Measurements from ENCODE around the gene KRT2.

The KRT2 gene

DNA sequence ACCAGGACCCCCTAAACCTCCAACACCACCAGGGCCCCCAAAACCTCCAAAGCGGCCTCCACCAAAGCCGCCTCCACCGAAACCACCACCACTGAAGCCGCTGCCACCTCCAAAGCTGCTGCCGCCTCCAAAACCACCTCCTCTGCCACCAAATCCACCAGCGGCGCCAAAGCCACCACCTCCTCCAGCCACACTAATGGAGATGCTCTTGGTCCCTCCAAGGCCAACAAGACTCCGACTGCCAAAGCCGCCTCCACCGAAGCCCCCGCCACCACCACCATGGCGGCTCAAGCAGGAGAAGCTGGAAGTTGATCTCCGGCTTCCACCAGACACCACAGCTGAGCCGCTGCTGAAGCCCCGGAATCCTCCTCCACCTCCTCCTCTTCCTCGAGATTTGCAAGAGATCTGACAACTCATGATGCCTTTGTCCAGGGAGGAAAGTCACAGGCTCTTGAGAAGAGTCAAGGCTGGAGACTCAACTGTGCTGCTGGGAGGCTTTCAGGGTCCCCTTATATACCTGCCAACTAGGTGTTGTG is at the start of gene KRT2:
KRT2 (minus strand) TSS at position 486 of the 536 bp plus-strand sequence; CDS start at position 417, 69 bp downstream.
- DNase-seq (ENCODE audit: low read depth), result no peak

DNA sequence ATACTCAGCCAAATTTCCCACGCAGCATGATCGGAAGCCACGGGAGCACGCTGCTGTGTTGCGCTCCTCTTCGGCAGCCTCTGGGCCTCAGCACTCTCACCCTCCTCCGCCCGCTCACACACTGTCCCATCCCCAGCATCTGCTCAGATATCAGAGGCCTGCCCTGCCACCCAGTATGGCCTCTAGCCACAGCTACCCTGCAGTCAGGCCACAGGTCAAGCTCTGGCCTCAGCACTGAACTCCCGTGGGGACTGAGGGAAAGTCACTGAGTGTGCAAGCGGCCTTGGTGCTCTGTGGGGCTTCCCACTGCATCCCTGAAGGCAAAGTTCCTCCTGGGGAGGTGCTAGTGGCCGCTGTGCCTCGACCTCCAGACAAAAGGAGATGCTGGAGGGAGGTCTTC is 49.3 kb upstream of the KRT2 start:
- DNase-seq (ENCODE audit: low read depth), result no peak

DNA sequence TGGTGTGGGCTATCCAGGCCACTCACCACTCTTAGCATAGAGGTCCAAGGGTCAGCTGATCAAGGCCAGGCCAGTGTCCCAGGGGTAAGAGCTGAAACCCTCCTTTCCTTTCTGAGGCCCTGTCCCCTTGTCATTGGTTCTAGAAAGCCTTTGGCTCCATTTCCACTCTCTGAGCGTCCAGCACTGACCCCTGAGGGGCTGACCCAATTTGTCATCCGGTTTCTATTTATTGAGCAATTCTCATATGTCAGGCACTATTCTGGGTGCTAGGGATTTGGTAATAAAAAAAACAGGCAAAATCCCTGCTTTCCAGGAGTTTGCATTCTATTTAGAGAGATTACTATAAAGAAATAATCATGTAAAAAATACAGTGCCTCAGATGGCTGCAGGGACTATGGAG is 47.9 kb upstream of the KRT2 start:
- no peak for DNase-seq (ENCODE audit: low read depth)

DNA sequence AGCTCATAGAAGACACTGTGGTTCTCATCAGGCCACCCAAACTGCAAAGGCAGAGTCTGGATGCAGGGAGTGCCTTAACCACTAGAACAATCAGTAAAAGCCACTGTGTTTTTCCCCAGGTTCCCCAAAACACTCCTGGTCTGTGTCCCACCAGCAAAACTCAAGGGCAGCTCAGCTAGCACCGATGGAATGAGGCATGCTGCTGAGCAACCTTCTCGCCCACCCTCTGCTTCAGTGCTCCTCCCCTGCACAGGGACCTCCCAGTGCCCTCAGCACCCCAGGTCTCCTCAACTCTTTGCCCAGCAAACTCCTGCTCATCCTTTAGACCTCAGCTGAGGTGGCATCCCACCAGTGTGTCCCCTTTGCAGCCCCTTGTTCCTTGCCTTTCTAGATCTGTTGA is 47.4 kb upstream of the KRT2 start:
- no peak for DNase-seq (ENCODE audit: low read depth)

DNA sequence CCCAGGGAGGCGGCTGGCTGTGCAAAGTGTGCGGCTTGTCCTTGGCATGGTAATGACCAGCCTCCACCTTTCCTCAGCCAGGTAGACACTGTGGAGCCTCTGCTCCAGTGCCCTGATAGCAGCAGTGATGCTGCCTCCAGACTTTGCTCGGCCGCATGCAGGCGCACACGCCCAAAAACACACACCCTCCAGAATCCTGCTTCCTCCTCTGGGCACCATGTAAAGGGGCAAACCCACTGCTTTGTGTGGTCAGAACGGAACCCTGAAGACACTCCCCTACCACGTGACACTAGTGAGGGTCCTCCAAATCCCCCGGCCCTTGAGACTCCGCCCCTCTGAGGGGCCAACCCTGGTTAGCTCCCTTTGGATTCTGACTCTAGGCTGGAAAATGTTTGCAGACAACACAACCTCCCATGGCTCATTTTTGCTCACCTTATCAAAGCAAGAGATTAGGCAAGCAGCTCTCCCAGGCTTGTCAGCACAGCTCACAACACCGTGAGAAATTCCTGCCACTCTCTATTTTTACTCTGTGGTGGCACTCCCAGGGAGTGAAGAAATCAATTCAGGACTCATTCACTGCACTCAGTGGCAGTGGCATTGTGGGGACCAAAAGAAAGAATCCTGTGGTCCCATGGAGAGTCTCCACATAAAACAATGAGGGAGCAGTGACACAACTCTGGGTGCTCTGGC is 46.8 kb upstream of the KRT2 start:
- DNase-seq (ENCODE audit: low read depth), result no peak

DNA sequence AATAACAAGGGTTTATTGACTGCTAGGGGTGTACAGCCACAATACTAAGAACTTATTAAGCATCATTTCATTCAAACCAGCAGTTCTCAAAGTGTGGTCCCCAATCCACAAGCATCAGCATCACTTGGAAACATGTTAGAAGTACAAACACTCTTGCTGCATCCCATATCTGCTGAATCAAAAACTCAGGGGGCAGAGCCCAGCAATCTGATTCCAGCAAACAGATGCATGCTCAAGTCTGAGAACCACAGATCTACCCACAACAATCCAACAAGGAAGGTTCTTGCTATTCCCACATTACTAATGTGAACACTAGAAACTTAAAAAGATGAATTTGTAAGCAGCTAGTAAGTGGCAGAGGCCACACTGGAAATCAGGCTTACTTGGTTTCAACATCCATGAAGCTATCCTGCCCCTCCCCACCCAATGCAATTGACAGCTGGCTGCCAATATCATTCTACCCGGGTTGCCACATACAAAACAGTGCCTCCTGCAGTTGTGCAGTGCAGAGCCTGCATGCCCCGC is 45.1 kb upstream of the KRT2 start:
- DNase-seq (ENCODE audit: low read depth), result no peak

DNA sequence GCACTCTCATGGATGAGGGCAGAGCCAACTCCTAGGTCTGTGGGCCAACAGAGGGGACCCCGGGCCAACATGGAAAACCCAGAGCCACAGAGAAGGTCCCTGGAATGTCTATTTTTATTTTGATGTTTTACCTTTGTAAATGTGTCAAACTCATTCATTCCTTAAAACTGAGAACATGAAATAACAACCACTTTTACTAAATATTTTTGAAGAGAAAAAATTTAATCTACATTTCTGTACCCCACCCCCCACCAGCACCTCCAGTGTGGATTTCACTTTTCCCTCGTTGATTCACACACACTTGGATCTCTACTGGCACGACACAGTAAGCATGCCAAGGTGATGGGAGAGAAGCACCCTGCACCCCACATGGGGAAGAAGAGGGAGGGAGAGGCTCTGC is 44.6 kb upstream of the KRT2 start:
- no peak for DNase-seq (ENCODE audit: low read depth)

DNA sequence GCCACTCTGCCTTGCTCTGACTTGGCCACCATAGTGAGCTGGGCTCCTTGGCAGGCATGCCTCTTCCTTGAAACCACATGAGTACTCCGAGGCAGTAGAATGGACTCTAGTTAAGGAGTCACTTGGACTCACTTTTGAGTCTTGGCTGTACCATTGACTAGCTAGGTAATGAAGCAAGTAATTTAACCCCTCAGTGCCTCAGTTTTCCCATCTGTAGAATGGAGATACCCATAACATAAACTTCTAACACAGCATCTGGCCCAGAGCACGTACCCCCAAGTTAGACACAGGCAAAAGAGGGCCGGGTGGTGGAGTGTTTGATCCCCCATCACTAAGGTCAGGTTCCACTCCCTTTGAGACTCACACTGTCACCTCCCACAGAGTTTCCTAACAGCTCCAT is 43.0 kb upstream of the KRT2 start:
- no peak for DNase-seq (ENCODE audit: low read depth)

DNA sequence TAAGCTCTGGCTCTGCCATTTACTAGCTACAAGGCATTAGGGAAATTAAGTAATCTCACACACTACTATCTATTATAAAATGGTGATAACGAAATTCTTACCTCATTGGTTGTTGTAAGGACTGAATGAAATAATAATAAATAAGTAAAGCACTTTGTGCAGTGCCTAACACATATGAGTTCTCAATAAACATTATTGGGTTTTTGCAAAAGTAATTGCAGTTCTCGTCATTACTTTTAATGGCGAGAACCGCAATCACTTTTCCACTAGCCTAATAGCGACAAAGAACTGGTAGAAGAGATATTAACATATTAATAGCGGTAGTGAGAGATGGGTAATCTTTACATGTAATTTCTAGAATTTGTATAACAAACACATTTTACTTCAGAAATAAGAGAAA is 42.1 kb upstream of the KRT2 start:
- no peak for DNase-seq (ENCODE audit: low read depth)

DNA sequence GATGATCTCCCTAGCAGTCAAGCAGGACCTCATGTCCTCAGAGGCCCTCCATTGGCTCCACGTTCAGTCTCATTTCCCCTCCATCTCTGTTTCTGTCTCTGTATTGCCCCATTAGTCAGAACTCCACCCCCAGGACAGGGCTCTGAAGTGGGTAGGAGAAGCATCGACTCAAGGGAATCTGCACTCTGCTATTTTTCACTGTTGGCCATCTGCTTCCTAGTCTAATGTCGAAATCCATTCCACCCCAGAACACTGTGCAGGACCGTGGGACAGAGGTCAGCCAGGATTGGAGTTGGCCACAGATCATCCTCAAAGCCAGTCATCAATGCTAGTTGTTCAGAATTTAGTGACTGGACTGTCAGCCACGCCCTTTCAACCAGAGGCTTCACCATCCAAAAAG is 41.2 kb upstream of the KRT2 start:
- no peak for DNase-seq (ENCODE audit: low read depth)

DNA sequence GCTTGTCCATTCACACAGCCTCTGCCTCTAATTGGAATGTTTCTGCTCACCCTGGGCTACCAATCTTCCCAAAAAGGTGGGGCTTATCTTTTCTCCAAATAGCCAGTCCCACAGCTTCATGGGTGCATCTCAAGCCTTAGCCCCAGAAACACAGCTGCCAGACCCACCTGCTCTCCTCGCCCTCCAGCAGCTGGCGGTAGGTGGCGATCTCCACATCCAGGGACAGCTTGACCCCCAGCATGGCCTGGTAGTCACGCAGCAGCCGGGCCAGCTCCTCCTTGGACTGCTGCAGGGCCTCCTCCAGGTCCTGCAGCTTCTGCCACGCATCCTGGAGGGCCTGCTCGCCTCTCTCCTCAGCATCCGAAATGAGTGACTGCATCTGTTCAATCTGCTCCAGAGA is 40.2 kb upstream of the KRT2 start:
- DNase-seq (ENCODE audit: low read depth), result no peak

DNA sequence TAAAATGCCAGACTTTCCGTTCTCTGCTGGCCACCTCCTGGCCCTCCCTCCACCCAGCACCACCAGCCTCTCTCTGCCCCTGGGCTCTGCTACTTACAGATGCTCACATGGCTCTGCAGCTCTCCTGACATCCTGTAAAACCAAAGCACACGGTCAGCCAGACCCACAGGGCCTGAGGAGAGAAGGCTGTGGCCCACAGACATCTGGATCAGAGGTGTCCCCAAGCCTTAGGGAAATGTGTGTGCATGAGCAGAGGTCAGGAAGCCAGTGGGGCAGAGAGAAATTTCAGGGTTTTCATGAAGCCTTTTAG is 39.8 kb upstream of the KRT2 start:
- DNase-seq (ENCODE audit: low read depth), result no peak

DNA sequence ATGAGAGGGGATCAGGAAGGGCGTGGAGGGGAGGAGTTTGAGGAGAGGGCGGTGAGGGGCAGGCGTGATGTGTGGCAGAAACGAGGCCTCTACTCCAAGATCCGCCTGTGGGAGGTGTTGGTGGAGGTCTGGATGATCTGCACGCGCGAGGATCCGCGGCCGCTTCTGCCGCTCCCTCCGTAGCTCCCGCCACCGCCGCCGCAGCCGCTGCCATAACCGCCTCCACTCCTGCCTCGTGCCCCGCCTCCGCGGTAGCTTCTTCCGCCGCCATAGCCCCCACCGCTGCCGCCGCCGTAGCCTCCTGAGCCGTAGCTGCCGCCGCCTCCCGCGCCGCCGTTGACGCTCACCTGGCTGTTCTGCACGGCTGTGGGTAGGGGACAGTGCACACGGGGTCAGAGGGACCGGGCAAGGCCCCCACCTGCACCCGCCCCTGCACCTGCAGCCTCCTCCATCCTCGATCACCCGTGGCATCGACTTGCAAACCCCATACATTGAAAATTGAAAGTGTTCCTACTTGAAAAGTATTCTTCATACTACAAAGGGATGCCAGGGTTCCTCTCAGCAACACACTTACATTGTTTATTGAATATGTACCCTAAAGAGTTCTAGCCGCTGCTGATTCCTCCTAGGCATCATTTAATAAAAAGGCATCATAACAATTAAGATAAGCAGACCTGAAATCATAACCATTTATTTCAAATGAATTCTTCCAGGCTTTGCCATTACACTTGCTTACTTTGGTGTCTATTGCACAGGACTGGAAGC is 39.2 kb upstream of the KRT2 start:
- DNase-seq (ENCODE audit: low read depth), result peak; percentile 31

DNA sequence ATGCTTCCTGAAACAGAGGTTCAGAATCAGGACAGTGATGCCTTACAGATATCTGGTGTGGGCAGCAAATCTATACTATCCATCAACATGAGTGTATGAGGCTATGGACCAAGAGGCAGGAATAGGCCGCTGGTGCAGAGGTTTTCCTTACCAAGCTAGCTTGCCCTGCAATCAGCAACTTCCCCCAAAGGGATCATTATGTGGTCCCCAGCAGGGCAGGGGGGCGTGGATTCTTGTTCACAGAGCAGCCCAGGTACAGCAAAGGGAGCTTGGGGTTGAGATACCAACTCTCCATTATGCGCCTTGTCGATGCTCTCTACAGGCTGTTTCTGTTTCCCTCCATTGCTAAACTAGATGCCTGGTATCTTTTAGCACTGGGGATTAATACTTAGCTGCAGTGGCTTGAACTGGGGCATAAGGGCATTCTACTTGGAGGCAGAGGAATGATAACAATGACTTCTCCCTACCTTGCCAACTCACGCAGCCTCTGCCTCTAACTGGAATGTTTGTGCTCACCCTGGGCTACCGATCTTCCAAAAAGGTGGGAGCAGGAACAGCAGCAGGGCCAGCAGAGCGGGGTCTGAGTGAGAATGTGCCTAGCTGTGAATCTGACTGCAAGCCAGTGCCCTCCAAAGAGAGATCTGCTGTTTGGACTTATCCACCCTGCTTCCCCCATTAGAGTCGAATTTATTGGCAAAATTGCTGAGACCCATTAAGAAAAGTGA is 38.5 kb upstream of the KRT2 start:
- no peak for DNase-seq (ENCODE audit: low read depth)

DNA sequence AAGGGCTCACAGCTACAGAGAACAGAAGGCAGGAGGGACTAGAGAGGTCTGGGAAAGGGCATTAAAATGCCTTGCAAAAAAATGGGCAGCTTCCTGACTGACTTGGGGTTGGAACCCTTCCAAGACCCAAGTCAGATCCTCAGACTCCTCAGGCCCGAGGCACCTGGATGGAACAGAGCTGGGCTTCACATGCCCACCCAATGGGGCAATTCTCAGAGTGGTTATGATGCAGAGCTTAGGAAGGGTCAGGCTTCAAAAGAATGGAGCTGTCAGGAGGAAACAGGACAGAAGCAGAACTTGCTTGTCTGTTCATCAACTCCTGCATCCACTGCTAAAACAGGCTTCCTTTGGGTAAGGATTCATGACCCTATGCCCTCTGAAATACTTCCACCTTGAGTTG is 37.9 kb upstream of the KRT2 start:
- DNase-seq (ENCODE audit: low read depth), result no peak

DNA sequence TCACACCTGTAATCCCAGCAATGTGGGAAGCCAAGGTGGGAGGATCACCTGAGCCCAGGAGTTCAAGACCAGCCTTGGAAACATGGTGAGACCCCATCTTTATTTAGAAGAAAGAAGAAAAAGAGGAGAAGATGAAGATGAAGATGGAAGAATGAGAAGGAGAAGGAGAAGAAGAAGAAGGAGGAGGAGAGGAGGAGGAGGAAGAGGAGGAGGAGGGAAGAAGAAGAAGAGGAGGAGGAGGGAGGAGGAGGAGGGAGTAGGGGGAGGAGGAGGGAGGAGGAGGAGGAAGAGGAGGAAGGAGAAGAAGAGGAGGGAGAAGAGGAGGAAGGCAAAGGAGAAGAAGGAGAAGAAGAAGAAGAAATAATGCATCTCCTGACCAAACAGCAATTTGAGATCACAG is 37.2 kb upstream of the KRT2 start:
- DNase-seq (ENCODE audit: low read depth), result no peak

DNA sequence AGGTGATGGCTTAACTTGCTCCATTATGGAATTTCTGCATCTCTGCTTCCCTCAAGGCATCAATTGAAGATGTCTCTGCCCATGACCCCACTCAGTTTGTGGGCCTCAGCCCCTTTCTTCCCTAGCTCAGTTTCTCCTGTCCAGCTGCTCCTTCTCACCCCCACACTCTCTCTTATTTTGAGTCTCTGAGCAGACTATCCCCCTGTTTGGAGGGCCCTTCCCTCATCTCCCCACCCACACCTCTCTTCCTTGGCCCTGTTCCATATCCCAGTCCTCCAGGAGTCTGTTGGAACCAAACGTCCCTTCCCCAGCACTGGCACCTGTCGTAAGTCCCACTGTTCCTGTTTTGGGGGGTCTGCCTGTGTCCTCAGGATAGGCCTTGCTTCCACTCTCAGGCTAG is 36.5 kb upstream of the KRT2 start:
- no peak for DNase-seq (ENCODE audit: low read depth)

DNA sequence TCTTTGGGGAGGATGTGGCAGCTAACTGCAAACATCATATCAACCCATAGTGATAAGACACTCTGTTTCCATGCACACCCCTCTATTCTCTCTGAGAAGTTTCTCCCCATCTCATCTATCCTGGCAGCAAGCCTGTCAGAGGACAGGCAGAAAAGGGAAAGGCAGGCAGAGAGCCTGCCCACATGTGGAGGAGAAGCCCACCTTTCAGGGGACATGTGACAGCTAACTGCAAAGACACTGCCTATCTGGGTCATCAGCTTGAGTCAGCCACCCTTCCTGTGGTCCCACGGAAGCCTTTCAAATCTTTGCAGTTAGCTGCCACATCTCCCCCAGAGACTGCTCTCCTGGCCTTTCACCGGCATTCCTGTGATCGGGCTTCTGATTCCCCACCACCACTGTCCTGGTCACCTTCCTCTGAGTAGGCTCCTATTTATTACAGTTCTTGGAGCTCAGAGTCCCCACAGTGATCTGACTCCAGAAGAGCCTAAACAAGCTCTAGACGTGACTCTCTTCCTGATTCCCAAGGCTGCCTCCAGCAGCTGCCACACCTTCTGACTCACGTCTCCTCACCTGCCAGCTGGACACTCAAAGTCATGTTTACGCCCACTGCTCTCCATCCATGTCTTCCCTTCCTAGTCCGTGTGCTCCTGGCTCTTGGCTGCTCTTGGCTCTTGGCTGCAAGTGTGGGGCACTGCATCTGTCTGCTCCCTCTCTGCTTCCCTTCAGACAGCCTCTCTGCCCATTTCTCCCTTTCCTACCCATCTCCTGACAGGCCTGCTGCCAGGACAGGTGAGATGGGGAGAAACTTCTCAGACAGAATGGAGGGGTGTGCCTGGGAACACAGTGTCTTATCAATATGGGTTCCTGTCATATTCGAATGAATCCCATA is 35.7 kb upstream of the KRT2 start:
- no peak for DNase-seq (ENCODE audit: low read depth)

DNA sequence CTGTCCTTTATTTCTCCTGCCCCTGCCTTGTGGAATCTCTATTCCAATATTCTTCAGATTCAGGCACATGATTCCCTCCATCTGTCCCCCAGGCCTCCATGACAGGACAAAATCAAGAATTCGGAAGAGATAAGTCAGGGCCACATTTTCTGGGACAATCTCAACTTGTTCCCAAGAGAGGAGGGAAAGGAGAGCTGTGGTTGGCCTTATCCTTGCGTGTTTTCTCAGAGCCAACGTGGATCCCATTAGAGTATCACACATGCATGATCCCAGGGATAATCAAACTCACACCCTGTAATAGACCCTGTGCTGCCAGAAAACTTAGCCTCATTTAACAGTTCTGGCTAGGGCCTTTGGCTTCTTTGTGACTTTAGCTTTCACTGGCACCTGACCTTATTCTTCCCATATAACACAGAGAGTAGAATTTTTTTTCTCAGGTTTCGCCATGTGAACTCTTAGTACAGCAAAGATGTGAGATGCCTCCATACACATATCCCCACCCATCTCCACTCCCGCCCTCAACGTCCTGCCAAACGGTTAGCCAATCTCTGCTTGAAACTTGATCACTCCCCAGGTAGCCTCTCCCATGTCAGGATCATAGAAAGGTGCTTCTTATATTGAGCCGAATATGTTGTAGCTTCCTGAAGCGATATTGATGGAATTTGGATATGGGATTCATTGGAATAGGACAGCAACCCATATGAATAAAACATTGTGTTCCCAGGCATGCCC is 34.9 kb upstream of the KRT2 start:
- no peak for DNase-seq (ENCODE audit: low read depth)

DNA sequence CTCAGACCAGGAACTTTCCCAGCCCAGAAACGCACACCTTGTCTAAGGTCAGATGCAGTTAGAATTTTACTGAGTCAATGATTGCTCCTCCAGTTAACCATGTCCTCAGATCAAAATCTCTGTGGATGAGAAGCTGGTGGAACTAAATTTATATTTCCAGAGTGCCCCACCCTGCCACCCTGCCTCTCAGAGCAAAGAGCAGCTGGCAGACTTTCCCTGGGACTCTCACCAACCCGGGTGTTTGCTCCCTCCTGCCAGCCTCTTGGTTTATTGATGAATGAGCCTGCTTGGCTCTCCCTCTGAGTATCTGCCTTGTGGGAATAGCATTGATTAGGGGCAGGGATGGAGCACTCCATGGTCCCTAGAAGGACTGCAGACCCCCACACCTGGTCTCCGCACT is 34.1 kb upstream of the KRT2 start:
- DNase-seq (ENCODE audit: low read depth), result no peak

DNA sequence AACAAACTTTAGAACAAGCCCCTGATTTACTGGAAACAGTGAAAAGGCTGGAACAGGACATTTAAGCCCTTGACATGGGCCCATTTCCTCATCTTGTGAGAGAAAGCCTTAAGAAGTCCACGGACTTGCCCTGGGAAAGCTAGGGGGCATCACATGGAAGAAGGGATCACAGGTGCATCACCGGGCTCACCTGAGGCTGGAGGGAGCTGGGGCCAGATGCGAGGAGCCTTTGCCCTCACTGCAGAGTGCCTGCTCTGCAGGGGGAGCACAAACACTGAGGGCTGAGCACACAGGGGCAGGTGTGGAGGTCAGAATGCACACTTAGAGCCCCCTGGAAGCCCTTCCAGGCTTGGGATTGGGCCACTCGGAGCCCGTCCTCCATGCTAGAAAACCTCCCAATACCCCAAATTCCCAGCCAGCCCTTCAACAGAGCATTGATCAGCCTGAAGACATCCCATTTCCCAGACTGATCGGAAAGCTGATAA is 33.4 kb upstream of the KRT2 start:
- DNase-seq (ENCODE audit: low read depth), result no peak
